Left lung (tissue), 10 donors: ENCODE measurements around the gene RPS19. TPM values are rescaled to one million over a fixed set of nuclear protein-coding genes. Genes with fewer than 3 reads are reported as not detected.

Experiments used
- ATAC-seq: fragments of 200-7000 bp; cut with Tn5 transposase; one replicate; pipeline ENCODE4 v1.9.1; 2020; ENCODE audit warnings: moderate library complexity
- DNase-seq, 4 donors: peaks; one replicate each; pipeline ENCODE4 v3.0.0-alpha.2; 2013 to 2020
- H3K27ac ChIP-seq, 2 donors: fragments of 200-600 bp; sonication (generic) in 1 of 2; one replicate each; pipeline versions ENCODE4 v1.5.0 to v1.8.0; 2020 to 2021
- H3K27me3 ChIP-seq, 2 donors: fragments of 200-600 bp; sonication (generic) in 1 of 2; one replicate each; pipeline versions ENCODE4 v1.5.0 to v1.8.0; 2020 to 2021
- H3K36me3 ChIP-seq, 2 donors: fragments of 200-600 bp; sonication (generic) in 1 of 2; one replicate each; pipeline versions ENCODE4 v1.5.0 to v1.8.0; 2020 to 2021
- H3K4me1 ChIP-seq, 2 donors: fragments of 200-600 bp; one replicate each; pipeline ENCODE4 v1.8.0; 2021
- H3K4me3 ChIP-seq, 2 donors: fragments of 200-600 bp; sonication (generic) in 1 of 2; one replicate each; pipeline versions ENCODE4 v1.5.0 to v1.8.0; 2020 to 2021; ENCODE audit warnings: mild to moderate bottlenecking in 1 of 2
- H3K9me3 ChIP-seq, 2 donors: fragments of 200-600 bp; sonication (generic) in 1 of 2; one replicate each; pipeline versions ENCODE4 v1.5.0 to v1.8.0; 2020 to 2021
- CTCF ChIP-seq, 2 donors: fragments of 200-600 bp; sonication (generic) in 1 of 2; IDR thresholded peaks; one replicate each; pipeline versions ENCODE4 v1.5.0 to v1.8.0; 2021; ENCODE audit warnings: antibody characterized with exemption in 2 of 2
- intact Hi-C, 2 donors: fragments of 100-400 bp; cut with DNase I; formaldehyde crosslinking; loops; one replicate each; pipeline versions ENCODE4 v1.11.2 to v1.14.2; 2022
- polyA plus RNA-seq, 6 donors: library from polyadenylated mRNA; unstranded; fragments of 120-200 nt; gene quantifications; one replicate each; pipeline ENCODE4 v1.2.1, GENCODE V29; 2013; ENCODE audit not compliant: insufficient read length in 6 of 6
- total RNA-seq, 2 donors: library from RNA; stranded (reverse); fragmentation: NEBNext Ultra II Directional; extraction: Animal tissue kit (Norgen Biotek cat#: 25700); gene quantifications; one replicate each; pipeline ENCODE4 v1.2.1, GENCODE V29; 2021
- donor health status: DM: no; HTN: yes; CAD: no.
- donor health status: DM: no; HTN: no; CAD: no.

Gene RPS19
- total and polyA plus RNA-seq, 8 donors: 1,560 to 2,456 (median 1,910) TPM

- Histone ChIP-seq H3K27ac (no peak overlapping the region), H3K9me3 (no peaks in the 10 kb centered on the region), H3K4me3 (no peak overlapping the region), H3K4me1 (peaks cover 0 to 4% of the 10 kb centered on the region in 2 donors), H3K27me3 (peaks cover 21 to 48% of the 10 kb centered on the region in 2 donors), H3K36me3 (peaks cover 0 to 32% of the 10 kb centered on the region in 2 donors)
- TF ChIP-seq CTCF (IDR thresholded peaks at IDR 0.05): no peak
- ATAC-seq: no peak
- no peak for DNase-seq
- intact Hi-C loops: no loop called here
Observed at GRCh38 chr19:41910240-41910991, 50.4 kb downstream of the RPS19 start.

- ATAC-seq (no peak), DNase-seq (no peak)
- H3K4me3 ChIP-seq: no peak overlapping the region
- peaks cover 0 to 7% of the 10 kb centered on the region in 2 donors for H3K4me1 ChIP-seq
- intact Hi-C loops: no loop called here
- peaks cover 28 to 57% of the 10 kb centered on the region in 2 donors for H3K27me3 ChIP-seq
- no peak for TF ChIP-seq CTCF (IDR thresholded peaks at IDR 0.05)
- peaks cover 0 to 23% of the 10 kb centered on the region in 2 donors for H3K36me3 ChIP-seq
- H3K27ac ChIP-seq: no peak overlapping the region
- H3K9me3 ChIP-seq: no peaks in the 10 kb centered on the region
Observed at GRCh38 chr19:41910992-41911888, 51.2 kb downstream of the RPS19 start.

GRCh38 chr19:41911889-41912731 is 52.1 kb downstream of the RPS19 start:
- peaks cover 0 to 7% of the 10 kb centered on the region in 2 donors for H3K4me1 ChIP-seq
- intact Hi-C loops: no loop called here
- peaks cover 33 to 65% of the 10 kb centered on the region in 2 donors for H3K27me3 ChIP-seq
- H3K27ac ChIP-seq: no peak overlapping the region
- no peak overlapping the region for H3K4me3 ChIP-seq
- H3K9me3 ChIP-seq: no peaks in the 10 kb centered on the region
- DNase-seq (no peak), ATAC-seq (no peak)
- TF ChIP-seq CTCF (IDR thresholded peaks at IDR 0.05): no peak
- peaks cover 0 to 15% of the 10 kb centered on the region in 2 donors for H3K36me3 ChIP-seq

GRCh38 chr19:41912899-41913537 is 53.0 kb downstream of the RPS19 start:
- intact Hi-C loops: no loop called here
- no peaks in the 10 kb centered on the region for H3K9me3 ChIP-seq
- peaks cover 0 to 6% of the 10 kb centered on the region in 2 donors for H3K36me3 ChIP-seq
- H3K27ac ChIP-seq: no peak overlapping the region
- TF ChIP-seq CTCF (IDR thresholded peaks at IDR 0.05): no peak
- H3K4me1 ChIP-seq: peaks cover 0 to 7% of the 10 kb centered on the region in 2 donors
- ATAC-seq: peak; percentile 9
- H3K27me3 ChIP-seq: peaks cover 33 to 74% of the 10 kb centered on the region in 2 donors
- DNase-seq: peak in 1 of 4 donors; percentile 83
- H3K4me3 ChIP-seq: no peak overlapping the region
